Gastrocnemius medialis (tissue), 4 donors: ENCODE data around the gene TRAF7. TPM values are rescaled to one million over a fixed set of nuclear protein-coding genes. Genes with fewer than 3 reads are reported as not detected.
"Not testable (repeated sequence)": the region's sequence is repeated elsewhere in the genome, so short reads cannot be mapped to it uniquely, and the experiment has no call there.

Source experiments
- ATAC-seq, 2 donors: fragments of 150-250 bp; one replicate each; pipeline ENCODE4 v1.9.1; 2016
- DNase-seq, 2 donors: peaks; one replicate each; pipeline ENCODE4 v3.0.0-alpha.2; 2019
- H3K27ac ChIP-seq, 4 donors: fragments of 200-600 bp; sonication (generic); 1 replicate in 1 of 4; 2 replicates in 3 of 4; pipeline ENCODE4 v1.5.1; 2016 to 2018; ENCODE audit warnings: mild to moderate bottlenecking in 2 of 4, moderate library complexity in 1 of 4
- H3K27me3 ChIP-seq, 3 donors: fragments of 200-600 bp; sonication (generic) in 2 of 3; 1 replicate in 1 of 3; 2 replicates in 2 of 3; pipeline versions ENCODE4 v1.5.1 to v1.6.0; 2016 to 2019; ENCODE audit warnings: mild to moderate bottlenecking in 1 of 3, moderate library complexity in 1 of 3
- H3K36me3 ChIP-seq, 2 donors: fragments of 200-600 bp; sonication (generic) in 1 of 2; one replicate each; pipeline ENCODE4 v1.5.1; 2017 to 2018
- H3K4me1 ChIP-seq, 2 donors: fragments of 200-600 bp; sonication (generic) in 1 of 2; one replicate each; pipeline ENCODE4 v1.5.1; 2016 to 2017; ENCODE audit warnings: mild to moderate bottlenecking in 2 of 2
- H3K4me3 ChIP-seq, 4 donors: fragments of 200-600 bp; sonication (generic) in 3 of 4; 1 replicate in 1 of 4; 2 replicates in 3 of 4; pipeline ENCODE4 v1.5.1; 2016 to 2019; ENCODE audit warnings: mild to moderate bottlenecking in 2 of 4
- H3K9me3 ChIP-seq, 3 donors: fragments of 200-600 bp; sonication (generic) in 2 of 3; 1 replicate in 1 of 3; 2 replicates in 2 of 3; pipeline ENCODE4 v1.5.1; 2016 to 2019
- CTCF ChIP-seq, 5 experiments: fragments of 450-650 bp in 3 of 5; fragments of 200-600 bp in 2 of 5; sonication (generic) in 2 of 5; IDR thresholded peaks in 4 of 5; conservative IDR thresholded peaks in 1 of 5; 1 replicate in 4 of 5; 2 replicates in 1 of 5; pipeline ENCODE4 v1.5.1; 2016 to 2019; ENCODE audit warnings: antibody characterized with exemption in 5 of 5, mild to moderate bottlenecking in 3 of 5, moderate library complexity in 3 of 5
- POLR2A ChIP-seq, 2 donors: fragments of 450-650 bp; IDR thresholded peaks; one replicate each; pipeline ENCODE4 v1.6.1; 2017; ENCODE audit warnings: antibody characterized with exemption in 2 of 2, mild to moderate bottlenecking in 2 of 2, moderate library complexity in 2 of 2
- in situ Hi-C, 4 donors: fragments of 200-750 bp; cut with MboI; loops; one replicate each; pipeline versions ENCODE4 v1.15.0 to v1.8.0; 2017; ENCODE audit warnings: low sequenced_read_pairs in 4 of 4
- intact Hi-C: fragments of 100-400 bp; cut with DNase I; formaldehyde crosslinking; loops from one replicate; pipeline ENCODE4 v1.15.1; 2023; ENCODE audit warnings: low total_unique reads
- total RNA-seq, 4 donors: library from RNA; depleted of rRNA; stranded (reverse); fragments of >200 nt; gene quantifications; one replicate each; pipeline versions ENCODE4 v1.1.0 to v1.2.3, GENCODE V29; 2016

The TRAF7 gene
- total RNA-seq, 4 donors from 2014 or later = 39.5 to 71.4 (median 55.9) TPM

GRCh38 chr16:2198283-2198682 lies 42.7 kb downstream of the TRAF7 start:
- no peaks in the 10 kb centered on the region for H3K9me3 ChIP-seq
- peaks cover 27 to 36% (median 33%) of the 10 kb centered on the region in 3 donors for H3K27me3 ChIP-seq
- no peak overlapping the region for H3K4me3 ChIP-seq
- no peak overlapping the region for H3K27ac ChIP-seq
- intact Hi-C loops (loop anchor here (5.0 kb wide), 1 partner anchor 304 kb away; no protein-coding TSS in a partner anchor), in situ Hi-C loops (no loop called here)
- DNase-seq (no peak), ATAC-seq (no peak)
- H3K4me1 ChIP-seq = peaks cover 7 to 10% of the 10 kb centered on the region in 2 donors
- TF ChIP-seq POLR2A (IDR thresholded peaks at IDR 0.05) (no peak), CTCF (IDR thresholded peaks at IDR 0.05 in 4 of 5, conservative IDR thresholded peaks at IDR 0.05 in 1 of 5) (no peak)
- H3K36me3 ChIP-seq = no peaks in the 10 kb centered on the region

DNA sequence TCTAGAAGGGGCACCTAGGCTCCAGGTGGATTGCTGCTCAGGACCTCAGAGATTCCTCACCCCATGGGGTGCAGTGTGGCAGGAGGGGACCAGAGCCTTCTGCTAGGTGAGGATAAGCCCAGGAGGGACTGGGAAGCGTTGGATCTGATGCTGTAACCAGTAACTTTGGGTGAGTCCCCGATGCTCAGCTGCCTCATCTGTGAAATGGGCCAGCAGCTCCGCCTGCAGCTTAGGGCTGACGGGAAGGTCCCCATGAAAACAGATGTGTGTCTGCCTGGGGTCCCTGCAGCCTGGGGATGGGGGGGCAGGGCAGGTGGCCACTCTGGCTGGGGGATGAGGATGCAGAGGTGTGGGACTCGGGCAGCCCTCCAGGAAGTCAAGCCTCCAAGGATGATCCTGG lies 43.5 kb downstream of the TRAF7 start:
- in situ Hi-C loops (no loop called here), intact Hi-C loops (loop anchor here (5.0 kb wide), 1 partner anchor 303 kb away; no protein-coding TSS in a partner anchor)
- H3K4me1 ChIP-seq = peaks cover 7 to 10% of the 10 kb centered on the region in 2 donors
- H3K27ac ChIP-seq = no peak overlapping the region
- H3K4me3 ChIP-seq = no peak overlapping the region
- no peak for ATAC-seq
- no peaks in the 10 kb centered on the region for H3K9me3 ChIP-seq
- DNase-seq = no peak
- TF ChIP-seq CTCF (IDR thresholded peaks at IDR 0.05 in 4 of 5, conservative IDR thresholded peaks at IDR 0.05 in 1 of 5) (no peak), POLR2A (IDR thresholded peaks at IDR 0.05) (no peak)
- H3K27me3 ChIP-seq = peaks cover 27 to 31% (median 27%) of the 10 kb centered on the region in 3 donors
- no peaks in the 10 kb centered on the region for H3K36me3 ChIP-seq

DNA sequence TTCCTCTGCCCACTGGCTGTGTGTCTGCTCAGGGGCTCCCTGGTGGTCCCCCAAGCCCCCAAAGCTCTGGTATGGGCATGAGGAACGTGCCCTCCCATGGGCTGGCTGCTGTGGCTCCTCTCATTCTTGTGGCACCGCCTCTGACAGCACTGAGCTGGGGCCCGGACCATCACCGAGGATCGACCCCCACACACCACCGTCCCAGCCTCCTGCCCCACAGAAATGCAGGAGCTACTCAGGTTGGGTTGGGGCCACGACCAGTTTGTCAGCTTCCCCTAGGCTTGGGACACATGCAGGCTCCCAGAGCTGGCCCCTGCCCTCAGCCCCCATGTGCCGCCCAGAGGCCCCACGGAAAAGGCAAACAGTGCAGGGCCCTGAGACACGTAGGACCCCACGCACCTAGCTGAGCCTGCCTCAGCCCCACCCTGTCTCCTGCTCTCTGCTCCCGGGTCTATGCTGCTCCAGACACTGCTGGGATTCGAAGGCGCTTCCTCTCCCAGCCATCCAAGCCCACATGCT lies 44.1 kb downstream of the TRAF7 start:
- DNase-seq = no peak
- H3K9me3 ChIP-seq = no peaks in the 10 kb centered on the region
- in situ Hi-C loops = no loop called here
- no peak overlapping the region for H3K4me3 ChIP-seq
- H3K27ac ChIP-seq = no peak overlapping the region
- no peak for TF ChIP-seq POLR2A (IDR thresholded peaks at IDR 0.05)
- no peak for TF ChIP-seq CTCF (IDR thresholded peaks at IDR 0.05 in 4 of 5, conservative IDR thresholded peaks at IDR 0.05 in 1 of 5)
- no peak for ATAC-seq
- intact Hi-C loops = loop anchor here (5.0 kb wide), 1 partner anchor 303 kb away; no protein-coding TSS in a partner anchor
- peaks cover 9 to 13% of the 10 kb centered on the region in 2 donors for H3K4me1 ChIP-seq
- no peaks in the 10 kb centered on the region for H3K36me3 ChIP-seq
- H3K27me3 ChIP-seq = peaks cover 21 to 25% (median 22%) of the 10 kb centered on the region in 3 donors

GRCh38 chr16:2200313-2200712 lies 44.7 kb downstream of the TRAF7 start:
- no peak for ATAC-seq
- H3K4me3 ChIP-seq = no peak overlapping the region
- no peak for TF ChIP-seq POLR2A (IDR thresholded peaks at IDR 0.05)
- no peak for TF ChIP-seq CTCF (IDR thresholded peaks at IDR 0.05 in 4 of 5, conservative IDR thresholded peaks at IDR 0.05 in 1 of 5)
- no peak for DNase-seq
- no peaks in the 10 kb centered on the region for H3K9me3 ChIP-seq
- intact Hi-C loops = no loop called here
- no peak overlapping the region for H3K27ac ChIP-seq
- H3K4me1 ChIP-seq = peaks cover 10 to 12% of the 10 kb centered on the region in 2 donors
- no peaks in the 10 kb centered on the region for H3K36me3 ChIP-seq
- H3K27me3 ChIP-seq = peaks cover 15 to 18% (median 15%) of the 10 kb centered on the region in 3 donors
- in situ Hi-C loops = no loop called here

GRCh38 chr16:2203119-2203688 lies 47.6 kb downstream of the TRAF7 start:
- intact Hi-C loops, H3K4me3 ChIP-seq, H3K27ac ChIP-seq, ATAC-seq, in situ Hi-C loops, DNase-seq, H3K27me3 ChIP-seq, H3K9me3 ChIP-seq: not testable (repeated sequence)
- Histone ChIP-seq H3K4me1 (peaks cover 14 to 17% of the 10 kb centered on the region in 2 donors), H3K36me3 (peaks cover 0 to 17% of the 10 kb centered on the region in 2 donors)
